ENCODE measurements around the gene SP4. TPM values are rescaled to one million over a fixed set of nuclear protein-coding genes. Genes with fewer than 3 reads are reported as not detected.

Gene SP4
- total RNA-seq, 2 experiments from 2014 or later = 15.8 to 17.0 TPM

DNA sequence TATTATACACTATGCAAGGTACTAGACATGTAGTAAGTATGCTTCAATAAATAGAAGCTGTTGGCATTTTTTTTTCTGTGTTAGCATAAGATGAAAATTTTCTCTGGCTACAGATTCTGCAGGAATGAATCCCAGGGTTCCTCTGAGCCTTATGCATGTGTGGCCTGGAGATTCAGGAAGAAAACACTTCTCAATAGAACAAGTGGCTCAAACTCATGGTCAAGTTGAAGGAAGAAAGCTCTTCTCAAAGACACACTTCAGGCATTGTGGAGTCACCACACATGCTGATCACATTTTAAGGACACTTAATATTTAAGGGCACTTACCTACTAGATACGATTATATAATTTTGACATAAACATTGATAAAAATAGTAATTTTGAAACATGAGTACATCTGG, 134.5 kb downstream of the SP4 start:
- Histone ChIP-seq H4K20me1 (ENCODE audit: insufficient read depth, low read length) (no peaks in the 10 kb centered on the region), H3K79me2 (ENCODE audit: insufficient read depth, low read depth, low read length) (no peaks in the 10 kb centered on the region), H3K4me1 (ENCODE audit: insufficient read depth, low read length, poor library complexity, severe bottlenecking) (no peaks in the 10 kb centered on the region), H3K36me3 (ENCODE audit: insufficient read depth, low read length) (no peaks in the 10 kb centered on the region), H3K9me3 (ENCODE audit: low read length) (no peaks in the 10 kb centered on the region), H3K27ac (ENCODE audit: low read depth, low read length, poor library complexity, severe bottlenecking) (no peak overlapping the region), H2AFZ (ENCODE audit: low read length) (no peak overlapping the region), H3K4me3 (ENCODE audit: low read depth, low read length, poor library complexity, severe bottlenecking) (no peak overlapping the region), H3K9me2 (ENCODE audit: insufficient read depth, low read length) (no peaks in the 10 kb centered on the region), H3K4me2 (ENCODE audit: low read length) (no peak overlapping the region)
- ChIA-PET CTCF (ENCODE audit: unreplicated experiment) (no interaction called here), POLR2A (no interaction called here)
- intact Hi-C loops (cut with micrococcal nuclease; ENCODE audit: unreplicated experiment) = no loop called here
- BruUV-seq (replicated peaks) = no TSS peak
- TF ChIP-seq, protein P1, sequence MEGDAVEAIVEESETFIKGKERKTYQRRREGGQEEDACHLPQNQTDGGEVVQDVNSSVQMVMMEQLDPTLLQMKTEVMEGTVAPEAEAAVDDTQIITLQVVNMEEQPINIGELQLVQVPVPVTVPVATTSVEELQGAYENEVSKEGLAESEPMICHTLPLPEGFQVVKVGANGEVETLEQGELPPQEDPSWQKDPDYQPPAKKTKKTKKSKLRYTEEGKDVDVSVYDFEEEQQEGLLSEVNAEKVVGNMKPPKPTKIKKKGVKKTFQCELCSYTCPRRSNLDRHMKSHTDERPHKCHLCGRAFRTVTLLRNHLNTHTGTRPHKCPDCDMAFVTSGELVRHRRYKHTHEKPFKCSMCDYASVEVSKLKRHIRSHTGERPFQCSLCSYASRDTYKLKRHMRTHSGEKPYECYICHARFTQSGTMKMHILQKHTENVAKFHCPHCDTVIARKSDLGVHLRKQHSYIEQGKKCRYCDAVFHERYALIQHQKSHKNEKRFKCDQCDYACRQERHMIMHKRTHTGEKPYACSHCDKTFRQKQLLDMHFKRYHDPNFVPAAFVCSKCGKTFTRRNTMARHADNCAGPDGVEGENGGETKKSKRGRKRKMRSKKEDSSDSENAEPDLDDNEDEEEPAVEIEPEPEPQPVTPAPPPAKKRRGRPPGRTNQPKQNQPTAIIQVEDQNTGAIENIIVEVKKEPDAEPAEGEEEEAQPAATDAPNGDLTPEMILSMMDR (conservative IDR thresholded peaks at IDR 0.05; ENCODE audit: low read length) = no peak
- no peak for TF ChIP-seq EZH2phosphoT487 (IDR thresholded peaks at IDR 0.05; ENCODE audit: borderline replicate concordance, low read depth, low read length)
- DNase-seq (ENCODE audit: low spot score) = no peak

Small RNAs within 50 kb of the gene (microRNA-seq; reads per million reads assigned to microRNA genes)
- not detected for gene MIR1183 (ENCODE audit: borderline replicate concordance)

Small RNAs within 50 kb of the gene (small RNA-seq; reads per million reads assigned to genes)
- not detected for gene MIR1183
- gene RNU1-15P = not detected

Other genes starting within 250 kb of the SP4 start
- not detected in 2 replicates for gene DNAH11, start 115.0 kb downstream of the SP4 start, total RNA-seq (2014; rRNA removed; shearing (Covaris generic))
- gene DNAH11, start 115.0 kb downstream of the SP4 start, total RNA-seq (2022) = not detected in 2 replicates